ENCODE data around the gene MICAL3. TPM values are rescaled to one million over a fixed set of nuclear protein-coding genes. Genes with fewer than 3 reads are reported as not detected.

MICAL3 gene
- total and polyA plus RNA-seq, 2 of the 8 experiments (the other 6 are each of a cell fraction or from before 2014, with no cell fraction given): 8.3 to 41.8 TPM

DNA sequence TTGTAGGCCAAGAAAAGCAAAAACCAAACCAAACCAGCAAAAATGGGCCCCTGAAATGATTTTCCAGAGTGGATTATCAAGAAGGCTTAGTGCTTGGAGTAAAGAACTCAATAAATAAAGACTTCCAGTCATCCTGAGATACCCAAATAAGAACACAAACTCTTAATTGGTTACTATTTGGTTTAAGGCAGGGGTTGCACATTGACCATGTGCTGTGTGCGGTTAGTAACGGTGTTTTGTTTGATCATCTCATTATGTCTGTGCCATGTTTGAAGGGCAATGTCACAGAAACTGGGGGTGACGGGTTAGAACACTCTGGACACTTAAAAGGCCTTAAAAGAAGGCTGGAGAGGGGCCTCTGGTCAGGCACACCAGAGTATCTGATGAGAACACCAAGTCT, 9.7 kb upstream of the MICAL3 start:
- no peak overlapping the region for H3K4ac ChIP-seq (replicated peaks; ENCODE audit: insufficient read length, low read depth, low read length)

More for the DNA sequence above, 9.7 kb upstream of the MICAL3 start:
- 79% methylated on average over 3 of the region's 3 CpGs; no CpG with 5 or more reads in 1 of the 2 experiments for WGBS, 2 experiments (ENCODE audit: extremely low coverage in 1 of 2, insufficient coverage in 1 of 2, insufficient read length in 1 of 2, insufficient replicate concordance in 2 of 2, low coverage in 1 of 2, low lambda C conversion rate in 2 of 2, missing lambda C conversion rate in 1 of 2)
- Histone ChIP-seq H3K36me3 (ENCODE audit: control insufficient read depth in 2 of 4, insufficient read depth in 4 of 4, low read length in 3 of 4) (no peaks in the 10 kb centered on the region), H3K4me2 (ENCODE audit: insufficient read depth in 1 of 2, low read depth in 2 of 2, low read length in 2 of 2) (no peak overlapping the region), H2AK5ac (ENCODE audit: low read depth, low read length) (no peak overlapping the region), H3K56ac (replicated peaks; ENCODE audit: insufficient read length, low read depth, low read length) (no peak overlapping the region), H2BK120ac (replicated peaks; ENCODE audit: low read depth, low read length) (no peak overlapping the region), H3K4me1 (replicated peaks in 1 of 4; ENCODE audit: control insufficient read depth in 3 of 4, insufficient read depth in 4 of 4, low read length in 3 of 4) (peaks cover 0 to 2% (median 1%) of the 10 kb centered on the region in 4 experiments; a peak in 1 of 7 replicates), H2AFZ (ENCODE audit: low read length) (no peak overlapping the region), H3K9ac (replicated peaks in 1 of 4; ENCODE audit: extremely low read depth in 1 of 4, low read depth in 3 of 4, low read length in 3 of 4) (no peak overlapping the region), H3K18ac (ENCODE audit: extremely low read depth, low read length) (no peak overlapping the region), H3K79me1 (ENCODE audit: low read depth, low read length) (no peaks in the 10 kb centered on the region), H3K4me3 (ENCODE audit: extremely low read depth in 1 of 4, insufficient read depth in 2 of 4, low read depth in 3 of 4, low read length in 4 of 4) (no peak overlapping the region), H3K14ac (ENCODE audit: insufficient read length) (no peak overlapping the region), H3K79me2 (ENCODE audit: control insufficient read depth in 1 of 2, insufficient read depth in 2 of 2, low read length in 2 of 2) (no peaks in the 10 kb centered on the region), H2BK15ac (ENCODE audit: low read length) (no peak overlapping the region), H2BK5ac (ENCODE audit: low read depth, low read length) (no peak overlapping the region), H4K20me1 (replicated peaks in 1 of 2; ENCODE audit: control insufficient read depth in 1 of 2, insufficient read depth in 2 of 2, low read length in 2 of 2) (no peaks in the 10 kb centered on the region), H2BK20ac (ENCODE audit: low read length) (no peak overlapping the region), H2BK12ac (ENCODE audit: low read depth, low read length) (no peak overlapping the region), H3K9me3 (ENCODE audit: insufficient read depth in 2 of 2, low read depth in 1 of 2, low read length in 1 of 2) (no peaks in the 10 kb centered on the region), H3K27ac (ENCODE audit: low read depth, low read length) (no peak overlapping the region), H4K5ac (ENCODE audit: insufficient read length, low read depth, low read length) (no peak overlapping the region), H3K23ac (ENCODE audit: insufficient read length) (no peak overlapping the region), H4K91ac (replicated peaks; ENCODE audit: insufficient read length, low read length) (no peak overlapping the region), H3K23me2 (ENCODE audit: low read depth, low read length) (no peaks in the 10 kb centered on the region), H3K27me3 (replicated peaks in 1 of 4; ENCODE audit: control insufficient read depth in 3 of 4, extremely low read depth in 1 of 4, insufficient read depth in 3 of 4, low read length in 3 of 4) (no peaks in the 10 kb centered on the region), H4K8ac (ENCODE audit: extremely low read depth, insufficient read depth, low read length) (no peak overlapping the region)
- POLR2A ChIA-PET (ENCODE audit: partially characterized antibody): no interaction called here
- CTCF ChIA-PET (ENCODE audit: partially characterized antibody): interaction anchor here (1.2 kb wide), 2 partner anchors 11 to 30 kb away, joined by 3 read pairs; no protein-coding TSS in a partner anchor
- FAIRE-seq (no peak), DNase-seq (ENCODE audit: low read depth in 1 of 2, low spot score in 2 of 2) (no peak)
- no peak for TF ChIP-seq SIX5 (IDR thresholded peaks at IDR 0.05; ENCODE audit: low read depth, low read length)
- no peak for TF ChIP-seq POU5F1 (IDR thresholded peaks at IDR 0.05; ENCODE audit: low read depth, low read length)
- no peak for TF ChIP-seq KDM5A (IDR thresholded peaks at IDR 0.05; ENCODE audit: low read length)
- no peak for TF ChIP-seq TEAD4 (IDR thresholded peaks at IDR 0.05; ENCODE audit: low read depth, low read length)
- TF ChIP-seq POLR2AphosphoS5 (IDR thresholded peaks at IDR 0.05; ENCODE audit: low read depth, low read length): no peak
- no peak for TF ChIP-seq YY1 (IDR thresholded peaks at IDR 0.05; ENCODE audit: low read depth, low read length)
- TF ChIP-seq SIRT6 (IDR thresholded peaks at IDR 0.05; ENCODE audit: low read length): no peak
- no peak for TF ChIP-seq HDAC6 (IDR thresholded peaks at IDR 0.05; ENCODE audit: low read depth, low read length)
- TF ChIP-seq ASH2L (IDR thresholded peaks at IDR 0.05; ENCODE audit: low read length): no peak
- no peak for TF ChIP-seq SIN3A (conservative IDR thresholded peaks at IDR 0.05 in 1 of 2, IDR thresholded peaks at IDR 0.05 in 1 of 2; ENCODE audit: low read depth in 1 of 2, low read length in 2 of 2)
- no peak for TF ChIP-seq NRF1 (IDR thresholded peaks at IDR 0.05; ENCODE audit: low read depth, low read length)
- TF ChIP-seq KDM1A (IDR thresholded peaks at IDR 0.05; ENCODE audit: borderline replicate concordance, low read length): no peak
- no peak for TF ChIP-seq MAFK (IDR thresholded peaks at IDR 0.05; ENCODE audit: low read depth, low read length)
- no peak for TF ChIP-seq ZNF274 (IDR thresholded peaks at IDR 0.05; ENCODE audit: borderline replicate concordance, extremely low read depth, low read length)
- TF ChIP-seq, protein P1, sequence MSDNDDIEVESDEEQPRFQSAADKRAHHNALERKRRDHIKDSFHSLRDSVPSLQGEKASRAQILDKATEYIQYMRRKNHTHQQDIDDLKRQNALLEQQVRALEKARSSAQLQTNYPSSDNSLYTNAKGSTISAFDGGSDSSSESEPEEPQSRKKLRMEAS (IDR thresholded peaks at IDR 0.05): no peak
